Heart left ventricle (tissue), 13 donors: Measurements from ENCODE around the gene BICC1.

Experiments
- POLR2A ChIP-seq, 2 donors: fragments of 450-650 bp; IDR thresholded peaks; one replicate each; pipeline ENCODE4 v1.6.1; 2017; ENCODE audit warnings: antibody characterized with exemption in 2 of 2, mild to moderate bottlenecking in 2 of 2, moderate library complexity in 2 of 2
- TF ChIP-seq, protein P1 (sequence below), 12 donors: fragments of 200-600 bp; sonication (generic) in 4 of 12; IDR thresholded peaks; one replicate each; pipeline versions ENCODE4 v1.5.0 to v1.8.0; 2018 to 2022; ENCODE audit warnings: antibody characterized with exemption in 12 of 12, mild to moderate bottlenecking in 5 of 12
- donor health status: ischemic (EF 13 %, LVEDD 7.1; RV severe dilation, severe dysfunction).
- donor health status: DM: no; HTN: yes; CAD: no.
- donor health status: DM: no; HTN: no; CAD: no.
- donor health status: ischemic (EF 25% LVEDD 6.9; RV normal size, moderate dysfunction).
- donor health status: ischemic (EF 25% LVEDD 5.7; RV mildly dilated, moderate dysfunction).
- donor health status: ischemic (EF 35%, LVEDD 5.7; RV mildly dilated, moderate dysfunction).
- donor health status: nonischemic (EF 11% LVEDD 7.7; RV severe dilation, severe dysfunction).
- donor health status: DM: yes; HTN: yes; CAD: no.
- donor health status: PGD.
- donor health status: ischemic (EF 29% LVEDD 5.4; RV normal size, mild dysfunction).
- donor health status: nonischemic (EF 23%, LVEDD 6.1; RV moderate dilation, normal function).

DNA sequence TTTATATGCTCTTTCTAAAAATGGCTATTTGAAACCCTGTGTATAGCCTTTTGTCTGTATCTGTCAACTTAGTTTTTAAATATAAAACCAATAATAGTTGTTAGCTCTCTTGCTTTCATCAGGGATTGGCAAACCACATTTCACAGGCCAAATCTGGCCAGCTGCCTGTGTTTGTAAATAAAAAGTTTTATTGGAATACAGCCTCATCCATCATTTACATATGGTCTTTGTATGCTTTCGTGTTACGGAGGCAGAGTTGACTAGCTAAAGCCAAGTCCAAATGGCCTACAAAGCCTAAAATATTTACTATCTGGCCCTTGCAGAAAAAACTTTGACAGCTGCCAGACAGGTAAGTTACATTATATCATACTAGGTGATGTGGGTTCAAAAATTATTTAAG, 235.0 kb downstream of the BICC1 start:
- TF ChIP-seq, protein P1, sequence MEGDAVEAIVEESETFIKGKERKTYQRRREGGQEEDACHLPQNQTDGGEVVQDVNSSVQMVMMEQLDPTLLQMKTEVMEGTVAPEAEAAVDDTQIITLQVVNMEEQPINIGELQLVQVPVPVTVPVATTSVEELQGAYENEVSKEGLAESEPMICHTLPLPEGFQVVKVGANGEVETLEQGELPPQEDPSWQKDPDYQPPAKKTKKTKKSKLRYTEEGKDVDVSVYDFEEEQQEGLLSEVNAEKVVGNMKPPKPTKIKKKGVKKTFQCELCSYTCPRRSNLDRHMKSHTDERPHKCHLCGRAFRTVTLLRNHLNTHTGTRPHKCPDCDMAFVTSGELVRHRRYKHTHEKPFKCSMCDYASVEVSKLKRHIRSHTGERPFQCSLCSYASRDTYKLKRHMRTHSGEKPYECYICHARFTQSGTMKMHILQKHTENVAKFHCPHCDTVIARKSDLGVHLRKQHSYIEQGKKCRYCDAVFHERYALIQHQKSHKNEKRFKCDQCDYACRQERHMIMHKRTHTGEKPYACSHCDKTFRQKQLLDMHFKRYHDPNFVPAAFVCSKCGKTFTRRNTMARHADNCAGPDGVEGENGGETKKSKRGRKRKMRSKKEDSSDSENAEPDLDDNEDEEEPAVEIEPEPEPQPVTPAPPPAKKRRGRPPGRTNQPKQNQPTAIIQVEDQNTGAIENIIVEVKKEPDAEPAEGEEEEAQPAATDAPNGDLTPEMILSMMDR (IDR thresholded peaks at IDR 0.05): no peak
- no peak for TF ChIP-seq POLR2A (IDR thresholded peaks at IDR 0.05)
